NCI-H128 (cell line): ENCODE measurements around the gene OCLN.
"Not testable (repeated sequence)": the region's sequence is repeated elsewhere in the genome, so short reads cannot be mapped to it uniquely, and the experiment has no call there.

ENCODE experiments used
- DNase-seq: peaks from one replicate; lab custom pipeline; 2025; ENCODE audit not compliant: unreplicated experiment; lab: John Stamatoyannopoulos, UW

OCLN gene

GRCh38 chr5:69492391-69492922 lies at the start of gene OCLN:
TSS of gene OCLN (plus strand) at chr5:69492790. CDS start at chr5:69504245, 11,455 bp downstream.
- peak; percentile 64 for DNase-seq

- no peak for DNase-seq
These were observed 48.3 kb upstream of the OCLN start for GRCh38 chr5:69444127-69444754.

- no peak for DNase-seq
These were observed 43.1 kb upstream of the OCLN start for GRCh38 chr5:69449511-69449910.

- DNase-seq = no peak
These were observed 42.5 kb upstream of the OCLN start for GRCh38 chr5:69450116-69450515.

GRCh38 chr5:69450527-69450926 lies 42.1 kb upstream of the OCLN start:
- not testable (repeated sequence) for DNase-seq

- no peak for DNase-seq
These were observed 40.5 kb upstream of the OCLN start for GRCh38 chr5:69451941-69452647.

GRCh38 chr5:69453487-69453886 lies 39.1 kb upstream of the OCLN start:
- not testable (repeated sequence) for DNase-seq

GRCh38 chr5:69454460-69455249 lies 37.9 kb upstream of the OCLN start:
- no peak for DNase-seq

- DNase-seq = not testable (repeated sequence)
These were observed 37.1 kb upstream of the OCLN start for GRCh38 chr5:69455428-69455988.

GRCh38 chr5:69462170-69462569 lies 30.4 kb upstream of the OCLN start:
- DNase-seq = no peak

- not testable (repeated sequence) for DNase-seq
These were observed 26.2 kb upstream of the OCLN start for GRCh38 chr5:69466375-69466774.

GRCh38 chr5:69467442-69468225 lies 25.0 kb upstream of the OCLN start:
- no peak for DNase-seq

- no peak for DNase-seq
These were observed 24.0 kb upstream of the OCLN start for GRCh38 chr5:69468631-69469030.

GRCh38 chr5:69471516-69471915 lies 21.1 kb upstream of the OCLN start:
- DNase-seq = not testable (repeated sequence)

GRCh38 chr5:69472535-69473143 lies 20.0 kb upstream of the OCLN start:
- not testable (repeated sequence) for DNase-seq

GRCh38 chr5:69477170-69477569 lies 15.4 kb upstream of the OCLN start:
- no peak for DNase-seq

- DNase-seq = not testable (repeated sequence)
These were observed 14.3 kb upstream of the OCLN start for GRCh38 chr5:69478296-69478695.

GRCh38 chr5:69484891-69485290 lies 7.7 kb upstream of the OCLN start:
- DNase-seq = no peak

GRCh38 chr5:69485471-69485870 lies 7.1 kb upstream of the OCLN start:
- no peak for DNase-seq

- DNase-seq = no peak
These were observed 3.3 kb upstream of the OCLN start for GRCh38 chr5:69489246-69489645.
